KMS-11 (cell line): ENCODE measurements around the gene SCUBE1.

Experiments
- H2AFZ ChIP-seq: fragments of 200-600 bp; sonication (generic); 2 replicates; pipeline ENCODE4 v1.6.1; 2016; ENCODE audit warnings: antibody characterized with exemption, mixed run types, low read depth
- H3K27ac ChIP-seq: fragments of 200-600 bp; sonication (generic); 2 replicates; pipeline ENCODE4 v1.6.1; 2016; ENCODE audit warnings: mild to moderate bottlenecking, mixed run types
- H3K27me3 ChIP-seq: fragments of 200-600 bp; sonication (generic); 2 replicates; pipeline ENCODE4 v1.6.1; 2017; ENCODE audit warnings: mild to moderate bottlenecking, low read depth, mixed run types, moderate library complexity; ENCODE audit not compliant: insufficient read depth
- H3K36me3 ChIP-seq: fragments of 200-600 bp; sonication (generic); 2 replicates; pipeline ENCODE4 v1.6.1; 2017; ENCODE audit warnings: mild to moderate bottlenecking, mixed run types; ENCODE audit not compliant: insufficient read depth
- H3K4me1 ChIP-seq: fragments of 200-600 bp; sonication (generic); 2 replicates; pipeline ENCODE4 v1.6.1; 2016; ENCODE audit warnings: mild to moderate bottlenecking, low read depth, mixed run types; ENCODE audit not compliant: poor library complexity, severe bottlenecking
- H3K4me2 ChIP-seq: fragments of 200-600 bp; sonication (generic); 2 replicates; pipeline ENCODE4 v1.7.0; 2016; ENCODE audit warnings: mild to moderate bottlenecking, mixed run types
- H3K4me3 ChIP-seq: fragments of 200-600 bp; sonication (generic); IDR thresholded peaks from 2 replicates; pipeline ENCODE4 v1.6.1; 2017; ENCODE audit warnings: low read depth, low read length, mixed read lengths; ENCODE audit not compliant: insufficient read depth
- H3K79me2 ChIP-seq: fragments of 200-600 bp; sonication (generic); 2 replicates; pipeline ENCODE4 v1.6.1; 2016; ENCODE audit warnings: low read depth, mixed run types; ENCODE audit not compliant: insufficient read depth
- H3K9ac ChIP-seq: fragments of 200-600 bp; sonication (generic); 2 replicates; pipeline ENCODE4 v1.6.1; 2016; ENCODE audit warnings: mild to moderate bottlenecking, mixed run types
- H4K20me1 ChIP-seq: fragments of 200-600 bp; sonication (generic); 2 replicates; pipeline ENCODE4 v1.6.1; 2016; ENCODE audit warnings: mild to moderate bottlenecking, mixed run types; ENCODE audit not compliant: insufficient read depth
- CTCF ChIP-seq: fragments of 200-600 bp; sonication (generic); conservative IDR thresholded peaks from 2 replicates; pipeline ENCODE4 v1.6.1; 2017; ENCODE audit warnings: low read depth, mild to moderate bottlenecking, antibody characterized with exemption, low read length, moderate library complexity, mixed read lengths

SCUBE1 gene

GRCh38 chr22:43182118-43182517, 161.1 kb downstream of the SCUBE1 start:
- peaks cover 13% of the 10 kb centered on the region for H3K4me1 ChIP-seq
- H3K27me3 ChIP-seq = no peaks in the 10 kb centered on the region
- no peak overlapping the region for H3K4me3 ChIP-seq
- H3K27ac ChIP-seq = no peak overlapping the region
- peaks cover 38% of the 10 kb centered on the region for H3K79me2 ChIP-seq
- TF ChIP-seq CTCF = no peak
- no peak overlapping the region for H2AFZ ChIP-seq
- H3K4me2 ChIP-seq = no peak overlapping the region
- H3K9ac ChIP-seq = no peak overlapping the region
- H3K36me3 ChIP-seq = peaks cover 2% of the 10 kb centered on the region; the same call in 1 of the 2 replicates
- H4K20me1 ChIP-seq = no peaks in the 10 kb centered on the region

- Histone ChIP-seq H3K4me2 (no peak overlapping the region), H3K9ac (no peak overlapping the region), H3K4me3 (no peak overlapping the region), H4K20me1 (no peaks in the 10 kb centered on the region), H2AFZ (no peak overlapping the region), H3K79me2 (peaks cover 38% of the 10 kb centered on the region), H3K27me3 (no peaks in the 10 kb centered on the region), H3K4me1 (peaks cover 13% of the 10 kb centered on the region), H3K36me3 (peaks cover 2% of the 10 kb centered on the region; the same call in 1 of the 2 replicates), H3K27ac (no peak overlapping the region)
- TF ChIP-seq CTCF = no peak
Measured at GRCh38 chr22:43181321-43182076, 161.7 kb downstream of the SCUBE1 start.

GRCh38 chr22:43180670-43181069, 162.5 kb downstream of the SCUBE1 start:
- Histone ChIP-seq H3K4me3 (no peak overlapping the region), H3K27me3 (no peaks in the 10 kb centered on the region), H4K20me1 (no peaks in the 10 kb centered on the region), H3K4me1 (peaks cover 12% of the 10 kb centered on the region), H3K9ac (no peak overlapping the region), H2AFZ (no peak overlapping the region), H3K79me2 (peaks cover 30% of the 10 kb centered on the region), H3K4me2 (no peak overlapping the region), H3K36me3 (peaks cover 2% of the 10 kb centered on the region; the same call in 1 of the 2 replicates), H3K27ac (no peak overlapping the region)
- no peak for TF ChIP-seq CTCF

- Histone ChIP-seq H3K27me3 (no peaks in the 10 kb centered on the region), H3K36me3 (peaks cover 2% of the 10 kb centered on the region; the same call in 1 of the 2 replicates), H3K27ac (no peak overlapping the region), H4K20me1 (no peaks in the 10 kb centered on the region), H3K79me2 (peaks cover 25% of the 10 kb centered on the region), H3K4me3 (no peak overlapping the region), H2AFZ (no peak overlapping the region), H3K4me1 (peaks cover 4% of the 10 kb centered on the region), H3K4me2 (no peak overlapping the region), H3K9ac (no peak overlapping the region)
- no peak for TF ChIP-seq CTCF
Measured at GRCh38 chr22:43179911-43180195, 163.3 kb downstream of the SCUBE1 start.
